ENCODE data around the gene VPS72. TPM values are rescaled to one million over a fixed set of nuclear protein-coding genes. Genes with fewer than 3 reads are reported as not detected.

VPS72 gene
- polyA plus RNA-seq, 1 donor (not counting 4 experiments of a cell fraction or from before 2014, with no cell fraction given), result 69.9 TPM

GRCh38 chr1:151158326-151158725 is 31.7 kb downstream of the VPS72 start:
- Histone ChIP-seq H3K4me1 (ENCODE audit: control insufficient read depth, extremely low read depth, insufficient read depth, low read length) (peaks cover 3% of the 10 kb centered on the region), H3K27ac (ENCODE audit: control insufficient read depth, insufficient read depth, low read length) (no peak overlapping the region), H3K36me3 (ENCODE audit: control insufficient read depth in 2 of 2, extremely low read depth in 1 of 2, insufficient read depth in 2 of 2, low read length in 2 of 2) (peaks cover 10 to 21% of the 10 kb centered on the region in 2 experiments), H3K9me3 (ENCODE audit: control insufficient read depth, low read depth, low read length) (no peaks in the 10 kb centered on the region), H3K4me3 (ENCODE audit: control insufficient read depth in 2 of 3, extremely low read depth in 1 of 3, insufficient read depth in 2 of 3, low read depth in 1 of 3, low read length in 3 of 3) (no peak overlapping the region), H4K20me1 (ENCODE audit: control insufficient read depth, extremely low read depth, insufficient read depth, low read length) (no peaks in the 10 kb centered on the region), H3K9ac (ENCODE audit: control insufficient read depth, extremely low read depth, insufficient read depth, low read length) (no peak overlapping the region), H2AFZ (ENCODE audit: control insufficient read depth, low read length) (no peak overlapping the region), H3K27me3 (ENCODE audit: control insufficient read depth, extremely low read depth, insufficient read depth, low read length) (no peaks in the 10 kb centered on the region), H3K9me1 (ENCODE audit: control insufficient read depth, extremely low read depth, insufficient read depth, low read length) (no peaks in the 10 kb centered on the region), H3K79me2 (ENCODE audit: control insufficient read depth, insufficient read depth, low read length) (no peaks in the 10 kb centered on the region), H3K4me2 (ENCODE audit: control insufficient read depth, extremely low read depth, insufficient read depth, low read depth, low read length) (no peak overlapping the region)
- dilution Hi-C loops (cut with MboI; ENCODE audit: extremely low pct_ligation_motif_present, low sequenced_read_pairs), result no loop called here
- FAIRE-seq (no peak), DNase-seq (ENCODE audit: low read depth, low spot score) (no peak)
- no peak for TF ChIP-seq CTCF (optimal IDR thresholded peaks at IDR 0.05 in 1 of 3, IDR thresholded peaks at IDR 0.05 in 1 of 3, conservative IDR thresholded peaks at IDR 0.05 in 1 of 3; ENCODE audit: extremely low read depth in 1 of 3, insufficient read depth in 2 of 3, low read length in 3 of 3)
- TF ChIP-seq EZH2 (IDR thresholded peaks at IDR 0.05; ENCODE audit: low read length), result no peak

- Histone ChIP-seq H3K4me3 (ENCODE audit: control insufficient read depth in 2 of 3, extremely low read depth in 1 of 3, insufficient read depth in 2 of 3, low read depth in 1 of 3, low read length in 3 of 3) (no peak overlapping the region), H3K27ac (ENCODE audit: control insufficient read depth, insufficient read depth, low read length) (no peak overlapping the region), H3K4me2 (ENCODE audit: control insufficient read depth, extremely low read depth, insufficient read depth, low read depth, low read length) (no peak overlapping the region), H2AFZ (ENCODE audit: control insufficient read depth, low read length) (no peak overlapping the region), H3K79me2 (ENCODE audit: control insufficient read depth, insufficient read depth, low read length) (no peaks in the 10 kb centered on the region), H4K20me1 (ENCODE audit: control insufficient read depth, extremely low read depth, insufficient read depth, low read length) (no peaks in the 10 kb centered on the region), H3K9ac (ENCODE audit: control insufficient read depth, extremely low read depth, insufficient read depth, low read length) (no peak overlapping the region), H3K27me3 (ENCODE audit: control insufficient read depth, extremely low read depth, insufficient read depth, low read length) (no peaks in the 10 kb centered on the region), H3K9me1 (ENCODE audit: control insufficient read depth, extremely low read depth, insufficient read depth, low read length) (no peaks in the 10 kb centered on the region), H3K36me3 (ENCODE audit: control insufficient read depth in 2 of 2, extremely low read depth in 1 of 2, insufficient read depth in 2 of 2, low read length in 2 of 2) (peaks cover 10 to 21% of the 10 kb centered on the region in 2 experiments), H3K4me1 (ENCODE audit: control insufficient read depth, extremely low read depth, insufficient read depth, low read length) (peaks cover 3% of the 10 kb centered on the region), H3K9me3 (ENCODE audit: control insufficient read depth, low read depth, low read length) (no peaks in the 10 kb centered on the region)
- FAIRE-seq (no peak), DNase-seq (ENCODE audit: low read depth, low spot score) (no peak)
- dilution Hi-C loops (cut with MboI; ENCODE audit: extremely low pct_ligation_motif_present, low sequenced_read_pairs), result no loop called here
- no peak for TF ChIP-seq CTCF (optimal IDR thresholded peaks at IDR 0.05 in 1 of 3, IDR thresholded peaks at IDR 0.05 in 1 of 3, conservative IDR thresholded peaks at IDR 0.05 in 1 of 3; ENCODE audit: extremely low read depth in 1 of 3, insufficient read depth in 2 of 3, low read length in 3 of 3)
- no peak for TF ChIP-seq EZH2 (IDR thresholded peaks at IDR 0.05; ENCODE audit: low read length)
Observed at GRCh38 chr1:151157067-151157531, 32.9 kb downstream of the VPS72 start.

Measured in keratinocyte (primary cell).